GM12873 (cell line): ENCODE data around the gene P4HA2.

Experiments
- CTCF ChIP-seq: IDR thresholded peaks from 2 replicates; pipeline ENCODE4 v1.5.1; 2012; ENCODE audit warnings: low read depth, mild to moderate bottlenecking, moderate library complexity, low read length, control low read depth; ENCODE audit not compliant: insufficient read depth; ENCODE audit errors: missing control alignments

P4HA2 gene

GRCh38 chr5:132183723-132184122 lies 43.9 kb downstream of the P4HA2 start:
- no peak for TF ChIP-seq CTCF

- TF ChIP-seq CTCF, result no peak
Observed at GRCh38 chr5:132182359-132183040, 45.2 kb downstream of the P4HA2 start.

GRCh38 chr5:132181011-132181629 lies 46.5 kb downstream of the P4HA2 start:
- TF ChIP-seq CTCF, result no peak

GRCh38 chr5:132180134-132180745 lies 47.4 kb downstream of the P4HA2 start:
- TF ChIP-seq CTCF, result peak; percentile 70

GRCh38 chr5:132179405-132179804 lies 48.2 kb downstream of the P4HA2 start:
- no peak for TF ChIP-seq CTCF

- no peak for TF ChIP-seq CTCF
Observed at GRCh38 chr5:132177691-132178149, 49.9 kb downstream of the P4HA2 start.

- peak; percentile 27 for TF ChIP-seq CTCF
Observed at GRCh38 chr5:132176987-132177386, 50.7 kb downstream of the P4HA2 start.
